Stimulated activated CD4-positive, alpha-beta T cell treated with anti-CD3 and anti-CD28 coated beads, TNF-alpha, amount 100 ng/mL, for 1 hour (primary cell): ENCODE results near the gene HERC4.
"Not testable (repeated sequence)": the region's sequence is repeated elsewhere in the genome, so short reads cannot be mapped to it uniquely, and the experiment has no call there.

Source experiments
- DNase-seq, 3 donors: peaks; one replicate each; pipeline ENCODE4 v3.0.0-alpha.2; 2020; ENCODE audit warnings: low read depth in 3 of 3, low spot score in 1 of 3

Gene HERC4

DNA sequence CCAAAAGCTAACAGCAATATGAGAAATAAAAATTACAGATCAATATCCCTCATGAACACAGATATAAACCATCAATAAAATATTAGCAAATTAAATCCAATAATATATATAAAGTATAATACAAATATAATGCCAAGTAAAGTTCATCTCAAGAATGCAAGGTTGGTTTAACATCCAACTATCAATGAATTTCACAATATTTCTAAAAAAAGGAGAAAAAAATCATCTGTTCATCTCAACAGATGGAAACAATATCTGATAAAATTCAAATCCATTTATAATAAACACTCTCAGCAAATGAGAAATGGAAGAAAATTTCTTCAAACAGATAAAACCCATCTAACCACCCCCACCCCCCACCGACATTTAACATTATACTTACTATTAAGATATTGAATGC is 103.8 kb downstream of the HERC4 start:
- DNase-seq: no peak

DNA sequence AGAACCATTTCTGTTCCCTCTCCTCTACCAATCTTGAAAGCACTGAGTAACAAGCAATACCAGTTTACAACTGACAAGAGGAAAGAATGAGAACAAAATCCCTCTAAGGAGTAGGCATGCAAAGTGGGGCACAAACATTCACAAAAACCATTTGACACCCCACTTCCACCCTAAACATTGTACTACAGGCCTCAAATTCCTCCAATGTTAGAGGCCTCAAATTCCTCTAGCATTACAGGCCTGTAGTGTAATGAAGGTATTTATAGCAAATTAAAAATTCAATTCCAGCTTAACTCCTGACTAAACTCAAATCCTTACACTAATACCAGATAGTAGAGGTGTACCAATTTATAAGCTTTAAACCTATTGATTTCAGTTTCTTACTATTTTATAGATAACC is 105.2 kb downstream of the HERC4 start:
- no peak for DNase-seq

DNA sequence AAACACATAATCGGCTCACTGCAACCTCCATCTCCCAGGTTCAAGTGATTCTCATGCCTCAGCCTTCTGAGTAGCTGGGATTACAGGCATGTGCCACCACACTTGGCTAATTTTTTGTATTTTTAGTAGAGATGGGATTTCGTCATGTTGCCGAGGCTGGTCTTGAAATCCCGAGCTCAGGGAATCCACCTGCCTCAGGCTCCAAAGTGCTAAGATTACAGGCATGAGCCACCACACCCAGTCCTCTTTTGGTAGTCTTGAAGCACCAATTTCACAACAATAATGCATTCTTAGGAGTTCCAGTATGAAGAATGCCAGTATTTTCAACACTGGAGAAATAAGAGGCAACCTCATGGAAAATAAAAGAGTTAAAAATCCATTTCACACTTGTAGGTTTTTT is 109.0 kb downstream of the HERC4 start:
- not testable (repeated sequence) for DNase-seq

DNA sequence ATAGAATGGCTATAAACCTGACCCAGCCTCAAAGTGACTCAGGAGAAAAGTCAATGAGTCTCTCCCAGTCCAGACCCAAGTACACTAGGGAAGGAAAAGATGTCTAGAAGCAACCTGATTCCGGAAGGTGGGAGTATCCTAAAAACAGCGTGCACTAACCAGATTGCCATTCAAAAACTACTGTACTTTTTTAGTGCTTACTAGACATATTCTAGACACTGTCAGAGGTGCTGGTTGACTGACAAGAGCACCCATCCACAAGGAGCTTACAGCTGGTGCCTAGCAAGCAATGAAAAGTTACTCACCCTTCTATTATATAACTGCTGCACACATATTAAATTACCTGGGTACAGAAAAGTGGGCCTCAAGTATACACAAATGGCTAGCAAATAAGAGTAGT is 109.6 kb downstream of the HERC4 start:
- no peak for DNase-seq

DNA sequence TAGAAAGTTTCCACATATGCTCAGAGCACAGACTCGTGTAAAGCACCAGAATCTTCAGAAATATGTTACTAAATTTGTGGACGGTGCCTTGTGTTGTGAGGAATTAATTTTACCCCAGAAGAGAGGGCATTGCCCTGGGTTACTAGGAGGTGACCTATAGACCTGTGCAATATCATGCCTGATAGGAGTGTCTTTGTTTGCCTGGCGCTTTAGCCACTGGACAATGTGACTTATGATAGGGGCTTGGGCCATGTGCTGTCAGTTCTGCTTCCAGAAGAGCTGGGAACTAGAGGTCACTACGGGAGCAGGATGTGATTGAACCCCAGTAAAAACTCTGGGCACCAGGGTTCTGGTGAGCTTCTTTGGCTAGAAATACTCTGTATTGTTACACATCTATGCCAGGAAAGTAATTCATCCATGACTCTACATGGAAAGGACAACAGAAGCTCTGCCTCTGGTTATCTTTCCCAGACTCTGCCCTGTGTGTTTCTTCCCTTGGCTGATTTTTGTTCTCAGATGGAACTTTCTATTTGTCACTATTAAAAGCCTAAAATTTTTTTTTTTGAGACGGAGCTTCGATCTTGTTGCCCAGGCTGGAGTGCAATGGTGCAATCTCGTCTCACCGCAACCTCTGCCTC is 115.1 kb downstream of the HERC4 start:
- no peak for DNase-seq

- no peak for DNase-seq
These were observed 119.5 kb downstream of the HERC4 start for GRCh38 chr10:67955614-67956013.

DNA sequence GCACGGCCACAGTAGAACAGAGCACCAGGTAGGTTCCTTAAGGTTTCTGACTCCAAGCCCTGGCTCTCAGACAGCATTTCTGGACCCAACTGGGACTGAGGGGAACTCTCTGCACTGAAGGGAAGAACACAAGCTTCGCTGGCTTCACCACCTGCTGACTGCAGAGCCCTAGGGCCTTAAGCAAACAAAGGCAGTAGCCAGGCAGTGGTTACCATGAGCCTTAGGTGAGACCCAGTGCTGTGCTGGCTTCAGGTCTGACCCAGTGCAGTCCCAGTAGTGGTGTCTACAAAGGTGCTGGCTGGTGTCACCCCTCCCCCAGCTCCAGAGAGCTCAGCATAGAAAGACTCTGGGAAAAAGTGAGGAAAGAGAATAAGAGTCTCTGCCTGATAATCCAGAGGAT is 131.2 kb downstream of the HERC4 start:
- no peak for DNase-seq

- DNase-seq: no peak
These were observed 138.7 kb downstream of the HERC4 start for GRCh38 chr10:67936416-67936815.

DNA sequence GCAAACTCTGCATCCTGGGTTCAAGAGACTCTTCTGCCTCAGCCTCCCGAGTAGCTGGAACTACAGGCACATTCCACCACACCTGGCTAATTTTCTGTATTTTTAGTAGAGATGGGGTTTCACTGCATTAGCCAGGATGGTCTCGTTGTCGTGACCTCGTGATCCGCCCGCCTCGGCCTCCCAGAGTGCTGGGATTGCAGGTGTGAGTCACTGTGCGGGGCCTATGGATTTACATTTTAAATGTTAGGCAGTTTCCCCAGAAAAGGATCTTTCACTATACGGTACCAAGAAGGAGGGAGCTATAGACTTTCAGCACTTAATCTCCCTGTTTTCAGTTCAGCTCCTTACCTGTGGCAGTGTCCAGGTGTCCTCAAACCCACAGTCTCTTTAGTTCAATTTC is 139.9 kb downstream of the HERC4 start:
- DNase-seq: no peak

DNA sequence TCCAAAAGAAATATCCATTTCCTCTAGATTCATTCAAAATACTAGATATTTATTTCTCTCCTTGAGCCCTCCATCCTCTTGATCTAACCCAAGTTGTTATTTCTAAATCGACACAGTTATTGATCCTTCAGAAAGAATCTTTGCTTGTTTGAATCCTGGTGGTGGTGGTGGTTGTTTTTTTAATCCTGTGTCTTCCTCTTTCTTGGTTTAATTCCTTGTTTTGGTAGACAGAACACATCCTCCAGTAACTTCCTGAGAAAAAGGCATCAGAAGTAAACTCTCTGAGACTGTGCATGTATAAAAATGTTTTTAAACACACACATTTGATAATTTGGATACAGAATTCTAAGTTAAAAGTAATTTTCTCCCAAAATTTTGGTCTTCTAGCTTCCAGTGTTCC is 140.7 kb downstream of the HERC4 start:
- DNase-seq: no peak

- DNase-seq: no peak
These were observed 141.9 kb downstream of the HERC4 start for GRCh38 chr10:67933199-67933598.

DNA sequence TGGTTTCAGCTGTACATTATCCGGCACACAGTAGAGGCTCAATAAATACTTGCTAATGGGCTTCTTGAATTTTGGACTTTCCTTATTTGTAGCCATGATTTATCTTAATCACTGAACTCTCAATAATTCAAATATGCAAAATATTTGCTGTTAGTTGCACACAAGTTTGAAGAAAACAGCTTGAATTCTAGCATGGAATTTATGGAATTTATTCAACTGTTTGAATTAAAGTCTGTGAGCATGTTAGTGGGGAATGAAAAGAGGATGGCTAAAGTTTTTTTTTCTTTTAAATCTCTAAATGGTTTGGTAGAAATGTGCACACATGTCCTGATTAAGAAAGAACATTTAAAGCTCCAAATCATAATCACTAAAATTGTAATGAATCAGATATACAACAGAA is 148.1 kb downstream of the HERC4 start:
- DNase-seq: no peak

DNA sequence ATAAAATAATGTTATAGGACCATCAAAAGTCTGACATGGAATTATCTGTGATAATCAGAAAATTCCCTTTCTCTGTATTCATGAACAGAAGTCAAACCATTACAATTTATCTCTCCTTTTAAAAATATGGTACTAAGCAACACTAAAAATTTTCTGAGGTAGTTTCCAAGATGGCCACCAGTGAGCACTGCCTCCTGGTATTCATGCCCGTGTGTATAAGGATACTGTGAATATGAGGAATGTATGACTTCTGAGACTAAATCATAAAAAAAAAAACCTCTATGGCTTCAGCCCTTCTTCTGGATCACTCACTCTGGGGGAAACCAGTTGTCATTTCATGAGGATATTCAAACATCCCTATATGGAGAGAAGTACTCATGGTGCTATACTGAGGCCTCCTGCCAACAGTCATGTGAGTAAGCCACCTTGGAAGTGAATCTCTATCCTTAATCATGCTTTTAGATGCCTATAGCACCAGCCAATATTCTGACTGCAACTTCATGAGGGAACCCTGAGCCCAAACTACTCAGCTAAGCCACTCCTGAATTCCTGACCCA is 149.6 kb downstream of the HERC4 start:
- DNase-seq: no peak

DNA sequence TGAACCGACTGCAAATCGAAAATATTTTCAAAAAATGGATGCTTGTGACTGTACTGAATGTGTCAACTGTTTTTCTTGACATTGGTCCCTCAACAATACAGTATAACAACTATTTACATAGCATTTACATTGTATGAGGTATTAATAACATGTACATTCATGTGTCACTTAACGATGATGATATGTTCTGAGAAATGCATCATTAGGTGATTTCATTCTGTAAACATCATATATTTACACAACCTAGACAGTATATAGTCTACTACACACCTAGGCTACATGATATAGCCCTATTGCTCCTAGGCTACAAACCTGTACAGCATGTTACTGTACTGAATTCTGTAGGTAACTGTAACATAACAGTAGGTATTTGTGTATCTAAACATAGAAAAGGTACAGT is 150.9 kb downstream of the HERC4 start:
- no peak for DNase-seq

DNA sequence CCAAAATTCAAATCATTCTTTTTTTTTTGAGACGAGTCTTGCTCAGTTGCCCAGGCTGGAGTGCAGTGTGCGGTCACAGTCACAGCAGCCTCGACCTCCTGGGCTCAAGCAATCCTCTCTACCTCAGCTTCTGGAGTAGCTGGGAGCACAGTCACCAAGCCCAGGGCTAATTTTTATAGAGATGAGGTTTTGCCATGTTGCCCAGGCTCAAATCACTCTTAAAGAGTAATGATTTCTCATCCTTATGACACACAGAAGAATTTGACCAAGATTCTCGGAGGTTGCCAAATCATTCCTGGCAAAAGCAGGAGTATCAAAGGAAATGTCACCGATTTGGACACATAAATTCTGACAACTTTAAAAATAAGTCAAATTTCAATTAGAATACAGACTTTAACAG is 151.5 kb downstream of the HERC4 start:
- DNase-seq: no peak

GRCh38 chr10:67921065-67921464 is 154.0 kb downstream of the HERC4 start:
- DNase-seq: no peak

DNA sequence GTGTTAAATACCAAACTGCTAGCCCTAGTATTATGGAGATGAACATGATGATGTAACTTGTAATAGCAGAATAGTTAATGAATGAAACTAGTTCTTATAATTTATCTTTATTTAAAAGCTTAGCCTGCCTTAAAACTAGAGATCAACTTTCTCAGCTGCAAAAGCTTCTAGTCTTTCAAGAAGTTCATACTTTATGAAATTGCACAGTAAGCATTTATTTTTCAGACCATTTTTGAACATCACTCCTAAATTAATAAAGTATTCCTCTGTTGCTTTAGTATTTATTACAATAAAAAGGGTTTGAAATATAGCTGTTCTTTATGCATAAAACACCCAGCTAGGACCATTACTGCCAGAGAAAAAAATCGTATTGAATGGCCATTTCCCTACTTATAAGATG is 157.4 kb downstream of the HERC4 start:
- no peak for DNase-seq

DNA sequence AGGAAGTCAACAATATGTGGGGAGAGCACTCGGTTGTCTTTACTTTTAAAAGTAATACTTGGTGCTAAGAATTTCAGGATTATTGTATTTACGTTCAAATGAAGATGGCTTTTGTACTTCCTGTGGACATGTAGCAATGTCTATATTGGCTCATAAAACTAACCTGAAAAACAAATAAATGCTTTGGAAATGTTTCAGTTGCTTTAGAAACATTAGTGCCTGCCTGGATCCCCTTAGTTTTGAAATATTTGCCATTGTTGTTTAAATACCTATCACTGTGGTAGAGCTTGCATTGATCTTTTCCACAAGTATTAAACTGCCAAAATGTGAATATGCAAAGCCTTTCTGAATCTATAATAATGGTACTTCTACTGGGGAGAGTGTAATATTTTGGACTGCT is 157.9 kb downstream of the HERC4 start:
- no peak for DNase-seq

DNA sequence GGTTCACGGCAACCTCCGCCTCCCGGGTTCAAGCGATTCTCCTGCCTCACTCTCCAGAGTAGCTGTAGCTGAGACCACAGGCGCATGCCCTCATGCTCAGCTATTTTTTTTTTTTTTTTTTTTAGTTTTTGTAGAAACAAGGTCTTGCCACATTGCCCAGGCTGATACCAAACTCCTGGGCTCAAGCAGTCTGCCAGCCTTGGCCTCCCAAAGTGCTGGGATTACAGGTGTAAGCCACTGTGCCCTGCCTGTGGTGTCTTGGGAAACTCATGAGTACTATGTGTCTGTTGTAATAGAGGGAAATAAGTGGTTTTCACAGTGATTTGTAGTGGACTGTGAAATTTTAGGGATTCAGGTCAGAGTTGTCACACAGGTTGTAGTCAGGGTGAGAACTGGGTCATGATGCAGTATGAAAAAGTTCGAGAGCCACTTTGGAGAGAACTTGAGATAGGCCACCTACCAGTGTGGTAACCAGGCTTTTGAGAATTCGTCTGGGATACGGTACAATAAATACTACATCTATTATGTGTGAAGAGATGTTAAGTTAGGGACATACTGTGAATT is 160.2 kb downstream of the HERC4 start:
- no peak for DNase-seq

GRCh38 chr10:67912331-67912946 is 162.6 kb downstream of the HERC4 start:
- no peak for DNase-seq

DNA sequence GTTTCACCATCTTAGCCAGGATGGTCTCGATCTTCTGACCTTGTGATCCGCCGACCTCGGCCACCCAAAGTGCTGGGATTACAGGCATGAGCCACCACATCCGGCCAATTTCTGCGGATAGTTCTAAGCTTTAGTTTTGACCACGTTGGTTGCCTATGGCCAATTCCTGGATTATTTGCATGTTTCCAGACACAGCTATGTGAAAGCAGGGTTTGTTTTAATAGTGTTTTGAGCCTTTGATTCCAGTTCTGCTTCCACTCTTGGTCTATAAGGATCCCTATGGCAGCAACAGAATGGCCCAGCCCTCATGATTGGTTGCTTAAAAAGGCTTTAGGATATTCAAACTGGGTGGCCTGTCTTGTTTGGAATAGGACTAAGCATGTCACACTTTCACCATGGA is 171.5 kb downstream of the HERC4 start:
- DNase-seq: no peak

DNA sequence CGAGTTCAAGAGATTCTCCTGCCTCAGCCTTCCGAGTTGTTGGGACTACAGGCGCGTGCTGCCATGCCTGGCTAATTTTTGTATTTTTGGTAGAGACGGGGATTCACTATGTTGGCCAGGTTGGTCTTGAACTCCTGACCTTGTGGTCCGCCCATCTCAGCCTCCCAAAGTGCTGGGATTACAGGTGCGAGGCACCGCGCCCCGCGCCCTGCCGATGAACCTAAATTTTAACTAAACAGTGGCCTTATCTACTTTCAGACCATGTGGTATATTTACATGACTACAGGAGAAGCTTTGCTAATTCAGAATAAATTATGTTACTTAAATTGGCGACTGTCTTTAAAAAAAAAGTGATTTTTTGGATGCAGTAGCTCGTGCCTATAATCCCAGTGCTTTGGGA is 181.4 kb downstream of the HERC4 start:
- DNase-seq: no peak
